WERI-Rb-1 (cell line): ENCODE results near the gene TCF12.

Experiments used
- DNase-seq: peaks from one replicate; pipeline ENCODE4 v3.0.0-alpha.2; 2020
- H3K27ac ChIP-seq: fragments of 250-450 bp; sonication (Bioruptor Pico); 2 replicates; pipeline ENCODE4 v1.5.1; 2020; ENCODE audit warnings: mild to moderate bottlenecking, moderate library complexity
- H3K27me3 ChIP-seq: fragments of 250-450 bp; sonication (Bioruptor Pico); 2 replicates; pipeline ENCODE4 v1.5.1; 2021; ENCODE audit warnings: mild to moderate bottlenecking, low read depth, moderate library complexity; ENCODE audit not compliant: insufficient read depth, severe bottlenecking
- H3K36me3 ChIP-seq: fragments of 250-450 bp; sonication (Bioruptor Pico); 2 replicates; pipeline ENCODE4 v1.5.1; 2020; ENCODE audit warnings: mild to moderate bottlenecking, moderate library complexity
- H3K4me3 ChIP-seq: 2 replicates; pipeline ENCODE4 v1.5.1; 2011; ENCODE audit warnings: low read depth, mild to moderate bottlenecking, control low read depth, low read length
- H3K9me3 ChIP-seq: fragments of 250-450 bp; sonication (Bioruptor Pico); 2 replicates; pipeline ENCODE4 v1.5.1; 2021; ENCODE audit warnings: mild to moderate bottlenecking, moderate library complexity; ENCODE audit not compliant: severe bottlenecking
- TF ChIP-seq, protein P1 (sequence below): IDR thresholded peaks from 2 replicates; pipeline ENCODE4 v1.5.1; 2011; ENCODE audit warnings: low read depth, mild to moderate bottlenecking, control low read depth, inconsistent platforms, low read length

TCF12 gene

DNA sequence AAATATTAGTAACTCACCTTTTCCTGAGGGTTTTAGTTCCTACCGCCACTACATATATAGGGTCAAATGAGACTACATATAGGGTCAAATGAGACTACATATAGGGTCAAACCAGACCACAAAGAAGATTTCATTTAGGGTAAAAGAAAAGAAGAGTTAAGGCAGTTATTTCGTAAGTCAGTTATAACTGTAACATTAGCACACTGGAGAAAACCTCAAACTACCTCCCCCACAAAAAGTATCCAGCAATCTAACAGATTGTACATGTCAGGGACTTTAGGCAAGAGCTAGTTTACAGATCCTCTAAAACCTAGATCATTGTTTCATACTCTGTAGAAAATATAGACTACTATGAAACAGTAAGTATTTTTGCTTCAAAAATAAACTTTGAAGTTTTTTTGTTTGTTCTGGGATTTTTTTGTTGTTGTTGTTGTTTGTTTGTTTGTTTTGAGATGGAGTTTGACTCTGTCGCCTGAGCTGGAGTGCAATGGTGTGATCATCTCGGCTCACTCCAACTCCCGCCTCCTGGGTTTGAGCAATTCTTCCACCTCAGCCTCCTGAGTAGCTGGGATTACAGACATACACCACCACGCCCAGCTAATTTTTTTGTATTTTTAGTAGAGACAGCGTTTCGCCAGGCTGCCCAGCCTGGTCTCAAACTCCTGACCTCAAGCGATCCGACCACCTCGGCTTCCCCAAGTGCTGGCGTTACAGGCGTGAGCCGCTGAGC is 365.5 kb downstream of the TCF12 start:
- H3K36me3 ChIP-seq, result peaks cover 85% of the 10 kb centered on the region

GRCh38 chr15:57284535-57284934 is 366.1 kb downstream of the TCF12 start:
- peak overlapping the region; percentile 91 for H3K27ac ChIP-seq
- no peak for DNase-seq
- H3K36me3 ChIP-seq, result peaks cover 80% of the 10 kb centered on the region
- no peaks in the 10 kb centered on the region for H3K9me3 ChIP-seq
- no peaks in the 10 kb centered on the region for H3K27me3 ChIP-seq
- TF ChIP-seq, protein P1, sequence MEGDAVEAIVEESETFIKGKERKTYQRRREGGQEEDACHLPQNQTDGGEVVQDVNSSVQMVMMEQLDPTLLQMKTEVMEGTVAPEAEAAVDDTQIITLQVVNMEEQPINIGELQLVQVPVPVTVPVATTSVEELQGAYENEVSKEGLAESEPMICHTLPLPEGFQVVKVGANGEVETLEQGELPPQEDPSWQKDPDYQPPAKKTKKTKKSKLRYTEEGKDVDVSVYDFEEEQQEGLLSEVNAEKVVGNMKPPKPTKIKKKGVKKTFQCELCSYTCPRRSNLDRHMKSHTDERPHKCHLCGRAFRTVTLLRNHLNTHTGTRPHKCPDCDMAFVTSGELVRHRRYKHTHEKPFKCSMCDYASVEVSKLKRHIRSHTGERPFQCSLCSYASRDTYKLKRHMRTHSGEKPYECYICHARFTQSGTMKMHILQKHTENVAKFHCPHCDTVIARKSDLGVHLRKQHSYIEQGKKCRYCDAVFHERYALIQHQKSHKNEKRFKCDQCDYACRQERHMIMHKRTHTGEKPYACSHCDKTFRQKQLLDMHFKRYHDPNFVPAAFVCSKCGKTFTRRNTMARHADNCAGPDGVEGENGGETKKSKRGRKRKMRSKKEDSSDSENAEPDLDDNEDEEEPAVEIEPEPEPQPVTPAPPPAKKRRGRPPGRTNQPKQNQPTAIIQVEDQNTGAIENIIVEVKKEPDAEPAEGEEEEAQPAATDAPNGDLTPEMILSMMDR, result no peak
- H3K4me3 ChIP-seq, result no peak overlapping the region

More for the DNA sequence above, 365.5 kb downstream of the TCF12 start:
- peak overlapping the region; percentile 91 for H3K27ac ChIP-seq
- H3K4me3 ChIP-seq, result no peak overlapping the region
- H3K9me3 ChIP-seq, result no peaks in the 10 kb centered on the region
- TF ChIP-seq, protein P1, result no peak
- DNase-seq, result no peak
- no peaks in the 10 kb centered on the region for H3K27me3 ChIP-seq

GRCh38 chr15:57285386-57285785 is 366.9 kb downstream of the TCF12 start:
- H3K9me3 ChIP-seq, result no peaks in the 10 kb centered on the region
- no peaks in the 10 kb centered on the region for H3K27me3 ChIP-seq
- peak overlapping the region; percentile 91 for H3K27ac ChIP-seq
- H3K4me3 ChIP-seq, result no peak overlapping the region
- TF ChIP-seq, protein P1, result no peak
- peaks cover 77% of the 10 kb centered on the region for H3K36me3 ChIP-seq
- DNase-seq, result no peak

DNA sequence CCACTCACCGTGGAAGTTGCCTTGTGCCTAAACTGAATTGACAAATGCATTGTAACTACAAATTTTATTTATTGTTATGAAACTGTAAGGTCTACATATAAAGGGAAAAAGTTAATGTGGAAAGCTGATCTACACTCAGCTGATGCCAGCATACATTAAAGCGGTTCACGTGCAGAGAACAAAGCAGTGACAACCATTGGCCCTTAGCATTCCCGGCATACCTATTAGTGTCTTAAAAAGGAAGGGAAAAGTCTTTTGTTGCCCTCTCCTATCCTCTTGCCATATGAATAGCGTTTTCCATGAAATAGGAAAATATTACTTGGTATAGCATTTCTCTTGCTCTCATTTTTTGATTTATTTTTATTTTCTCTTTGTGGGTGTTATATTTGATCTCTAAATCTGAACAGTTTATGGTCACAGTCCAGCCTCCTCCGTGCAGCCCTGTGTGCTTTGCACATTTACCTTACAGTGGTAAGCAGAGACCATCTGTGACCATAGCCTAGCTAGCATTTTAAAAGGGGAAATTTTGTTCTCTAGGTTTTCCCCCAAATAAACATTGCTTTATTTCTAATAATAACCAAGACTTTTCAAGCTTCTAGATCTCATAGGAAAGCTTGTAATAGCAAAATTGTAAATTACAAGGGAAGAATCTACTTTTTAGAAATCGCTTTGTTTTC is 368.1 kb downstream of the TCF12 start:
- Histone ChIP-seq H3K27me3 (no peaks in the 10 kb centered on the region), H3K4me3 (no peak overlapping the region), H3K9me3 (no peaks in the 10 kb centered on the region), H3K27ac (peak overlapping the region; percentile 91), H3K36me3 (peaks cover 70% of the 10 kb centered on the region)
- TF ChIP-seq, protein P1, result no peak
- no peak for DNase-seq

GRCh38 chr15:57287123-57287521 is 368.7 kb downstream of the TCF12 start:
- H3K36me3 ChIP-seq, result peaks cover 66% of the 10 kb centered on the region
- H3K27me3 ChIP-seq, result no peaks in the 10 kb centered on the region
- no peak overlapping the region for H3K4me3 ChIP-seq
- DNase-seq, result peak; percentile 78
- no peaks in the 10 kb centered on the region for H3K9me3 ChIP-seq
- TF ChIP-seq, protein P1, result no peak
- peak overlapping the region; percentile 91 for H3K27ac ChIP-seq
